Calu3 (cell line): ENCODE results near the gene DLGAP1. TPM values are rescaled to one million over a fixed set of nuclear protein-coding genes. Genes with fewer than 3 reads are reported as not detected.
"Not testable (repeated sequence)": the region's sequence is repeated elsewhere in the genome, so short reads cannot be mapped to it uniquely, and the experiment has no call there.

Experiments used
- BruUV-seq: library from RNA; stranded (reverse); fragments of 400-500 nt; replicated peaks from 2 replicates; lab custom pipeline; 2021; lab: Mats Ljungman, UMichigan
- CTCF ChIA-PET: fragments of 300-600 bp; sonication (Branson Sonifier 250); formaldehyde crosslinking; loops from one replicate; lab custom pipeline; 2022; ENCODE audit warnings: antibody characterized with exemption; lab: Charles Lee
- DNase-seq: peaks from one replicate; pipeline ENCODE4 v3.0.0; 2022
- H3K27ac Mint-ChIP-seq: one replicate; pipeline ENCODE4 v1.8.0; 2022; ENCODE audit warnings: mixed read lengths; ENCODE audit not compliant: unreplicated experiment
- H3K27me3 Mint-ChIP-seq: one replicate; pipeline ENCODE4 v1.8.0; 2022; ENCODE audit warnings: mixed read lengths; ENCODE audit not compliant: unreplicated experiment
- H3K36me3 Mint-ChIP-seq: one replicate; pipeline ENCODE4 v1.8.0; 2022; ENCODE audit warnings: mild to moderate bottlenecking, moderate library complexity, mixed read lengths; ENCODE audit not compliant: insufficient read depth, unreplicated experiment
- H3K4me1 Mint-ChIP-seq: one replicate; pipeline ENCODE4 v1.8.0; 2022; ENCODE audit warnings: mild to moderate bottlenecking, low read depth, mixed read lengths; ENCODE audit not compliant: unreplicated experiment
- H3K4me3 Mint-ChIP-seq: one replicate; pipeline ENCODE4 v1.8.0; 2022; ENCODE audit warnings: mild to moderate bottlenecking, low read depth, moderate library complexity, mixed read lengths; ENCODE audit not compliant: unreplicated experiment
- H3K9me3 Mint-ChIP-seq: one replicate; pipeline ENCODE4 v1.8.0; 2022; ENCODE audit warnings: low read depth, mixed read lengths; ENCODE audit not compliant: unreplicated experiment
- intact Hi-C: fragments of 100-400 bp; cut with micrococcal nuclease; formaldehyde crosslinking; loops from one replicate; pipeline ENCODE4 v1.10.0; 2022; ENCODE audit not compliant: unreplicated experiment
- total RNA-seq: library from RNA; stranded (reverse); gene quantifications from 2 replicates; pipeline ENCODE4 v1.2.3, GENCODE V29; 2022
- TF ChIP-seq, protein P1 (sequence below): fragments of 200-600 bp; IDR thresholded peaks from one replicate; pipeline ENCODE4 v1.8.0; 2022; ENCODE audit warnings: antibody characterized with exemption; ENCODE audit not compliant: unreplicated experiment

Gene DLGAP1
- total RNA-seq, 1 experiment from 2014 or later, result 9.0 TPM

DNA sequence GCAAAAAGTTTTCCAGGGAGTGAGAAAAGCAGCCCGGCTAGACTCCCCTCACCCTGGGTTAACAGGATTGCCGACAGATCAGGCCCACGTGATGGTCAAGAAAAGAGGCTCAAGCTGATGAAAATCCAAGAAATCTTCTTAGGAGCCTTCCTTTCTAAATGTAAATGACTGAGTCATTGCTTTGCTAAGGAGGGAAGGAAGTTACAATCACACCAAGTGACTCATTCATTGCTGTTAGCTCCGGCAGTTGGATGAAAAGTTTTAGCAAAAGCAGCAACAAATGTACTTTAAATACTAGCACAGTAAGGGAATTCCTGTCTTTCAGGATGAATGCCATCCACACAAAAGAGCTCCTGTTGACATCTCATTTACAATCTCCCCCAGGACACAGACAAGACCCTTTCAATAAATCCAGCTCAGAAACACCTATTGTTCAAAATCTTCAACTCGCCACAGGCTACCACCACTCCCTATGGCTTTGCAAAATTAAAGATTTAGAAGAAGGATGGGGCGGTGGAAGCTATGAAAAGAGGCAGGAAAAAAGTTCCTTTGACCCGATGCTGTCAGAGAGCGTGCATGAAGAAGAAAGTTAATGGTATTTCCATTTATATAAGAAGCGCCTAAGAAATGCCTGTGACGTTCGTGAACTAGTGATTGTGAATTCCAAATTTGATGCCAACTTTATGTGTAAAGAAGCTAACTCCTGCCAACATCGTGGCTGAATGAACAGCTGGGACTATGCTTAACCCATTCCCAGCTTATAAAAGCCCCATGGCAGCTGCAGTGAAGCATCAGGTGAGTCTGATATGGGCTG lies 851.5 kb downstream of the DLGAP1 start:
- H3K27ac Mint-ChIP-seq, result no peak overlapping the region
- no peak overlapping the region for H3K4me3 Mint-ChIP-seq
- peaks cover 34% of the 10 kb centered on the region for H3K36me3 Mint-ChIP-seq
- H3K4me1 Mint-ChIP-seq, result no peaks in the 10 kb centered on the region
- H3K27me3 Mint-ChIP-seq, result no peaks in the 10 kb centered on the region
- peak; percentile 72 for DNase-seq
- intact Hi-C loops, result loop anchor here (1.0 to 2.0 kb wide), 5 partner anchors 8 to 63 kb away; no protein-coding TSS in a partner anchor
- BruUV-seq, result TSS peak; percentile 73
- H3K9me3 Mint-ChIP-seq, result no peaks in the 10 kb centered on the region
- CTCF ChIA-PET, result interaction anchor here (0.6 to 3.1 kb wide), 13 partner anchors 9 to 168 kb away, joined by 3 to 35 read pairs (median 5); no protein-coding TSS in a partner anchor
- TF ChIP-seq, protein P1, sequence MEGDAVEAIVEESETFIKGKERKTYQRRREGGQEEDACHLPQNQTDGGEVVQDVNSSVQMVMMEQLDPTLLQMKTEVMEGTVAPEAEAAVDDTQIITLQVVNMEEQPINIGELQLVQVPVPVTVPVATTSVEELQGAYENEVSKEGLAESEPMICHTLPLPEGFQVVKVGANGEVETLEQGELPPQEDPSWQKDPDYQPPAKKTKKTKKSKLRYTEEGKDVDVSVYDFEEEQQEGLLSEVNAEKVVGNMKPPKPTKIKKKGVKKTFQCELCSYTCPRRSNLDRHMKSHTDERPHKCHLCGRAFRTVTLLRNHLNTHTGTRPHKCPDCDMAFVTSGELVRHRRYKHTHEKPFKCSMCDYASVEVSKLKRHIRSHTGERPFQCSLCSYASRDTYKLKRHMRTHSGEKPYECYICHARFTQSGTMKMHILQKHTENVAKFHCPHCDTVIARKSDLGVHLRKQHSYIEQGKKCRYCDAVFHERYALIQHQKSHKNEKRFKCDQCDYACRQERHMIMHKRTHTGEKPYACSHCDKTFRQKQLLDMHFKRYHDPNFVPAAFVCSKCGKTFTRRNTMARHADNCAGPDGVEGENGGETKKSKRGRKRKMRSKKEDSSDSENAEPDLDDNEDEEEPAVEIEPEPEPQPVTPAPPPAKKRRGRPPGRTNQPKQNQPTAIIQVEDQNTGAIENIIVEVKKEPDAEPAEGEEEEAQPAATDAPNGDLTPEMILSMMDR, result no peak

DNA sequence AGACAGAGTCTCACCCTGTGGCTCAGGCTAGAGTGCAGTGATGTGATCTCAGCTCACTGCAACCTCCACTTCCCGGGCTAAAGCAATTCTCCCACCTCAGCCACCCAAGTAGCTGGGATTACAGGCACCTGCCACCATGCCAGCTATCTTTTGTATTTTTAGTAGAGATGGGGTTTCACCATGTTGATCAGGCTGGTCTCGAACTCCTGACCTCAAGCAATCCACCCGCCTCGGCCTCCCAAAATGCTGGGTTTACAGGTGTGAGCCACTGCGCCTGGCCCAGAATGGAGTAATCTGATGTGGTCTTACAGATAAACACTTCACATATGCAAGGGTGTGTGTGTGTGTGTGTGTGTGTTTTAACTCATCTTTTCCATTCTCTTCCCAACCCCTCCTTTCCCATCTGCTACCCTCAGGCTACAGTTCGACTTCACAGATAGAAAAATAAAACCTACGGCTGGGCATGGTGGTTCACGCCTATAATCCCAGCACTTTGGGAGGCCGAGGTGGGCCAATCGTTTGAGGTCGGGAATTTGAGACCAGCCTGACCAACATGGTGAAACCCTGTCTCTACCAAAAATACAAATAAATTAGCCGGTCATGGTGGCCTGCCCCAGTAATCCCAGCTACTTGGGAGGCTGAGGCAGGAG lies 853.9 kb downstream of the DLGAP1 start:
- Mint-ChIP-seq H3K4me1 (peaks cover 17% of the 10 kb centered on the region), H3K36me3 (peaks cover 34% of the 10 kb centered on the region)
- H3K27ac Mint-ChIP-seq, DNase-seq, BruUV-seq, H3K4me3 Mint-ChIP-seq, H3K27me3 Mint-ChIP-seq, intact Hi-C loops, H3K9me3 Mint-ChIP-seq: not testable (repeated sequence)
- CTCF ChIA-PET, result interaction anchor here (3.1 kb wide), 1 partner anchor 64 kb away, joined by 35 read pairs; no protein-coding TSS in a partner anchor

- Mint-ChIP-seq H3K4me3 (no peak overlapping the region), H3K27ac (no peak overlapping the region), H3K27me3 (no peaks in the 10 kb centered on the region), H3K9me3 (no peaks in the 10 kb centered on the region), H3K4me1 (peaks cover 31% of the 10 kb centered on the region), H3K36me3 (peaks cover 47% of the 10 kb centered on the region)
- TF ChIP-seq, protein P1, result no peak
- BruUV-seq, result no TSS peak
- no peak for DNase-seq
- intact Hi-C loops, result no loop called here
- CTCF ChIA-PET, result no interaction called here
Measured at GRCh38 chr18:3599861-3600260, 855.2 kb downstream of the DLGAP1 start.

GRCh38 chr18:3599195-3599594 lies 855.9 kb downstream of the DLGAP1 start:
- intact Hi-C loops, result no loop called here
- Mint-ChIP-seq H3K27me3 (no peaks in the 10 kb centered on the region), H3K9me3 (no peaks in the 10 kb centered on the region), H3K27ac (no peak overlapping the region), H3K4me1 (peaks cover 33% of the 10 kb centered on the region), H3K4me3 (no peak overlapping the region), H3K36me3 (peaks cover 54% of the 10 kb centered on the region)
- TF ChIP-seq, protein P1, result no peak
- CTCF ChIA-PET, result no interaction called here
- BruUV-seq, result no TSS peak
- no peak for DNase-seq
